Choroid plexus epithelial cell (primary cell): ENCODE data around the gene HS3ST4.
A peak's percentile ranks its signal among the peaks of the same experiment; 100 is the strongest.

Source experiments
- DNase-seq: peaks from one replicate; pipeline ENCODE4 v3.0.0-alpha.2; 2010; ENCODE audit warnings: low read depth
- H3K4me3 ChIP-seq: 2 replicates; pipeline ENCODE4 v1.5.1; 2011; ENCODE audit warnings: low read depth, mild to moderate bottlenecking, control low read depth, low read length, moderate library complexity
- CTCF ChIP-seq: conservative IDR thresholded peaks from 2 replicates; pipeline ENCODE4 v1.5.1; 2011; ENCODE audit warnings: low read depth, mild to moderate bottlenecking, control low read depth, inconsistent platforms, low read length, moderate library complexity

HS3ST4 gene

GRCh38 chr16:25835126-25835525, 143.4 kb downstream of the HS3ST4 start:
- no peak overlapping the region for H3K4me3 ChIP-seq
- TF ChIP-seq CTCF = no peak
- no peak for DNase-seq

- peak; percentile 67 for DNase-seq
- no peak overlapping the region for H3K4me3 ChIP-seq
- TF ChIP-seq CTCF = peak; percentile 74
These were observed 147.0 kb downstream of the HS3ST4 start for GRCh38 chr16:25838724-25839186.

DNA sequence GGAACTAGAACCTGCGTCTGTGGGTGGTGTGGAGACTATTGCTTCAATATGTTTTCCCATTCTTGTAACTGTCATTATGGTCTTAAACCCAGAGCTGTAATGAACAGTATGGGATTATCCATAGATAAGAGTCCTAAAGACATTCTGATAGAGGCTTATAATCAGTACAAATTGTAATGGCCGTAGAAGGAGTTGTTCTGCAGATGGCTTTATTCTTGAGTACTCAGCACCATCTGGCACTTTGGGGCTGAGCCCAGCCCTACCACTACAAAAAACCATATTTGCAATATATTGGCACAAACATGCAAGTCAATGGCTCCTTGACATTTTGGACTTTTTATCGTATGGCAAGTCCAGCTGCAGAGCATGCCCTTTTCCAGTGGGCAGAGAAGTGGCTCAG, 150.0 kb downstream of the HS3ST4 start:
- no peak for DNase-seq
- no peak for TF ChIP-seq CTCF
- H3K4me3 ChIP-seq = no peak overlapping the region

- no peak overlapping the region for H3K4me3 ChIP-seq
- no peak for TF ChIP-seq CTCF
- no peak for DNase-seq
These were observed 154.1 kb downstream of the HS3ST4 start for GRCh38 chr16:25845901-25846300.

GRCh38 chr16:25854141-25854540, 162.4 kb downstream of the HS3ST4 start:
- no peak for TF ChIP-seq CTCF
- no peak for DNase-seq
- H3K4me3 ChIP-seq = no peak overlapping the region

GRCh38 chr16:25855063-25855462, 163.3 kb downstream of the HS3ST4 start:
- DNase-seq = no peak
- no peak for TF ChIP-seq CTCF
- no peak overlapping the region for H3K4me3 ChIP-seq

DNA sequence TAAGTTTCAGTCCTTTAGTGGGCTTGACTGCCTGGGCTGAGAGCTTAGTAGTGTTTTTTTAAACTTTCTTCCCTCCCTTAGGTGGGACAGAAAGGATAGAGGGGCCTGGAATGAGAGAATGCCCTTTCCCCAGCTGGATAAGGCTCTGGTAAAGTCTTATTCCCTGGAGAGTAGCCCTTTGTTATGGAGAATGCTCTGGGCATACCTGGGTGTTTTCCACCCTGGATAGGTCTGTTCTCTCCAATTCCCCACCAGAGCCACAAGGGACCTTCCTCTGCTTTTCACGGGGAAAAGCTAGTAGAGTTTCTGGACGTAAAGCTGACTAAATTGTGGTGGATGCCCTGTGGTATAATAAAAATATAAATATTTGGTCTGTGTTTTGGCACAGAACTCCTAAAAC, 164.1 kb downstream of the HS3ST4 start:
- DNase-seq = no peak
- TF ChIP-seq CTCF = no peak
- no peak overlapping the region for H3K4me3 ChIP-seq
